Trophoblast cell (in vitro differentiated cells and primary cell): Measurements from ENCODE around the gene TRIM9.

ENCODE experiments used
- DNase-seq, 2 donors: peaks; one replicate each; pipeline ENCODE4 v3.0.0-alpha.2; 2016
- H2AFZ ChIP-seq: 2 replicates; pipeline ENCODE4 v1.6.1; 2013; ENCODE audit warnings: low read length, moderate library complexity, mild to moderate bottlenecking; ENCODE audit not compliant: insufficient read depth, poor library complexity
- H2AK5ac ChIP-seq: 2 replicates; pipeline ENCODE4 v1.6.1; 2013; ENCODE audit warnings: mild to moderate bottlenecking, low read length
- H2BK120ac ChIP-seq: 2 replicates; pipeline ENCODE4 v1.6.1; 2013; ENCODE audit warnings: low read length, mild to moderate bottlenecking, moderate library complexity; ENCODE audit not compliant: insufficient read depth, poor library complexity
- H2BK12ac ChIP-seq: 2 replicates; pipeline ENCODE4 v1.6.1; 2013; ENCODE audit warnings: mild to moderate bottlenecking, low read length, moderate library complexity
- H2BK5ac ChIP-seq: 2 replicates; pipeline ENCODE4 v1.6.1; 2013; ENCODE audit warnings: low read length, low read depth, moderate library complexity, mild to moderate bottlenecking; ENCODE audit not compliant: poor library complexity
- H3K14ac ChIP-seq: 2 replicates; pipeline ENCODE4 v1.6.1; 2013; ENCODE audit warnings: mild to moderate bottlenecking, low read length
- H3K18ac ChIP-seq: 2 replicates; pipeline ENCODE4 v1.6.1; 2013; ENCODE audit warnings: mild to moderate bottlenecking, low read length
- H3K23ac ChIP-seq: 2 replicates; pipeline ENCODE4 v1.6.1; 2013; ENCODE audit warnings: low read length
- H3K27ac ChIP-seq: 2 replicates; pipeline ENCODE4 v1.5.1; 2013; ENCODE audit warnings: low read depth, mild to moderate bottlenecking, inconsistent platforms, low read length, moderate library complexity
- H3K27me3 ChIP-seq: 2 replicates; pipeline ENCODE4 v1.6.1; 2013; ENCODE audit warnings: inconsistent platforms, mild to moderate bottlenecking, low read length, moderate library complexity; ENCODE audit not compliant: insufficient read depth
- H3K36me3 ChIP-seq, 2 experiments: 1 replicate in 1 of 2; 2 replicates in 1 of 2; pipeline ENCODE4 v1.6.1; 2013; ENCODE audit warnings: low read length in 2 of 2, mild to moderate bottlenecking in 2 of 2, moderate library complexity in 1 of 2; ENCODE audit not compliant: insufficient read depth in 2 of 2, control insufficient read depth in 1 of 2
- H3K4ac ChIP-seq: 2 replicates; pipeline ENCODE4 v1.6.1; 2013; ENCODE audit warnings: low read depth, mild to moderate bottlenecking, low read length, moderate library complexity
- H3K4me1 ChIP-seq, 2 experiments: 1 replicate in 1 of 2; 2 replicates in 1 of 2; pipeline ENCODE4 v1.6.1; 2013; ENCODE audit warnings: low read length in 2 of 2, mild to moderate bottlenecking in 2 of 2, moderate library complexity in 1 of 2; ENCODE audit not compliant: insufficient read depth in 2 of 2, control insufficient read depth in 1 of 2
- H3K4me2 ChIP-seq: 2 replicates; pipeline ENCODE4 v1.6.1; 2013; ENCODE audit warnings: inconsistent platforms, mild to moderate bottlenecking, low read length, moderate library complexity
- H3K4me3 ChIP-seq: 2 replicates; pipeline ENCODE4 v1.5.1; 2013; ENCODE audit warnings: mild to moderate bottlenecking, low read depth, low read length, inconsistent platforms
- H3K79me1 ChIP-seq: one replicate; pipeline ENCODE4 v1.6.1; 2013; ENCODE audit warnings: low read length
- H3K79me2 ChIP-seq: 2 replicates; pipeline ENCODE4 v1.6.1; 2013; ENCODE audit warnings: low read length, mild to moderate bottlenecking; ENCODE audit not compliant: control insufficient read depth, insufficient read depth, poor library complexity
- H3K9ac ChIP-seq: 2 replicates; pipeline ENCODE4 v1.6.1; 2013; ENCODE audit warnings: mild to moderate bottlenecking, low read length
- H3K9me3 ChIP-seq: 2 replicates; pipeline ENCODE4 v1.6.1; 2013; ENCODE audit warnings: low read depth, mild to moderate bottlenecking, control low read depth, inconsistent platforms, low read length; ENCODE audit not compliant: insufficient read depth
- H4K12ac ChIP-seq: 2 replicates; pipeline ENCODE4 v1.6.1; 2013; ENCODE audit warnings: low read depth, mild to moderate bottlenecking, low read length, moderate library complexity
- H4K8ac ChIP-seq: 2 replicates; pipeline ENCODE4 v1.6.1; 2013; ENCODE audit warnings: low read depth, mild to moderate bottlenecking, low read length, moderate library complexity
- H4K91ac ChIP-seq: one replicate; pipeline ENCODE4 v1.6.1; 2013; ENCODE audit warnings: low read depth, mild to moderate bottlenecking, low read length, moderate library complexity
- WGBS: extraction: QIAGEN DNeasy Blood & Tissue Kit; methylation state at CpG from one replicate; pipeline ENCODE4 v1.1.7; 2013; ENCODE audit warnings: missing lambda C conversion rate; ENCODE audit not compliant: insufficient read length, insufficient coverage; ENCODE audit errors: extremely low coverage; 5-methylcytosine and 5-hydroxymethylcytosine counted together

The TRIM9 gene

GRCh38 chr14:51071857-51072256 is 23.0 kb downstream of the TRIM9 start:
- H3K9ac ChIP-seq = no peak overlapping the region
- no peaks in the 10 kb centered on the region for H3K79me1 ChIP-seq
- no peak overlapping the region for H2AFZ ChIP-seq
- no peak overlapping the region for H3K27ac ChIP-seq
- no peak overlapping the region for H3K23ac ChIP-seq
- no peak overlapping the region for H2BK120ac ChIP-seq
- no peak overlapping the region for H2AK5ac ChIP-seq
- H3K14ac ChIP-seq = no peak overlapping the region
- peak overlapping the region; percentile 44 for H4K12ac ChIP-seq
- H3K4me1 ChIP-seq = no peaks in the 10 kb centered on the region
- no CpG with 5 or more reads among the region's 5 CpGs for WGBS
- no peak overlapping the region for H4K8ac ChIP-seq
- no peaks in the 10 kb centered on the region for H3K27me3 ChIP-seq
- no peaks in the 10 kb centered on the region for H3K9me3 ChIP-seq
- no peak overlapping the region for H3K4ac ChIP-seq
- H3K18ac ChIP-seq = no peak overlapping the region
- H3K79me2 ChIP-seq = no peaks in the 10 kb centered on the region
- peak overlapping the region; percentile 9 for H2BK12ac ChIP-seq
- H3K4me2 ChIP-seq = no peak overlapping the region
- H2BK5ac ChIP-seq = no peak overlapping the region
- H4K91ac ChIP-seq = no peak overlapping the region
- DNase-seq = no peak
- H3K36me3 ChIP-seq = no peaks in the 10 kb centered on the region
- H3K4me3 ChIP-seq = no peak overlapping the region

GRCh38 chr14:51070726-51071125 is 24.2 kb downstream of the TRIM9 start:
- no peaks in the 10 kb centered on the region for H3K36me3 ChIP-seq
- H3K79me2 ChIP-seq = no peaks in the 10 kb centered on the region
- H2BK120ac ChIP-seq = no peak overlapping the region
- no peak overlapping the region for H4K91ac ChIP-seq
- H3K23ac ChIP-seq = no peak overlapping the region
- H2AK5ac ChIP-seq = no peak overlapping the region
- no peak overlapping the region for H2BK12ac ChIP-seq
- no peak overlapping the region for H3K4ac ChIP-seq
- H3K14ac ChIP-seq = no peak overlapping the region
- no peak overlapping the region for H3K18ac ChIP-seq
- H4K12ac ChIP-seq = no peak overlapping the region
- WGBS = no CpG with 5 or more reads among the region's 4 CpGs
- peak in 1 of 2 donors; percentile 41 for DNase-seq
- H3K9ac ChIP-seq = no peak overlapping the region
- no peak overlapping the region for H4K8ac ChIP-seq
- H2AFZ ChIP-seq = no peak overlapping the region
- H3K9me3 ChIP-seq = no peaks in the 10 kb centered on the region
- no peak overlapping the region for H3K4me3 ChIP-seq
- no peak overlapping the region for H3K27ac ChIP-seq
- no peaks in the 10 kb centered on the region for H3K79me1 ChIP-seq
- H2BK5ac ChIP-seq = no peak overlapping the region
- no peak overlapping the region for H3K4me2 ChIP-seq
- no peaks in the 10 kb centered on the region for H3K27me3 ChIP-seq
- no peaks in the 10 kb centered on the region for H3K4me1 ChIP-seq

GRCh38 chr14:51069055-51069454 is 25.9 kb downstream of the TRIM9 start:
- Histone ChIP-seq H2BK12ac (no peak overlapping the region), H3K27me3 (no peaks in the 10 kb centered on the region), H3K4ac (no peak overlapping the region), H2AFZ (no peak overlapping the region), H4K8ac (no peak overlapping the region), H3K36me3 (no peaks in the 10 kb centered on the region), H3K23ac (no peak overlapping the region), H2BK5ac (no peak overlapping the region), H2BK120ac (no peak overlapping the region), H3K14ac (no peak overlapping the region), H3K79me2 (no peaks in the 10 kb centered on the region), H3K27ac (no peak overlapping the region), H3K4me3 (no peak overlapping the region), H3K9me3 (no peaks in the 10 kb centered on the region), H3K79me1 (no peaks in the 10 kb centered on the region), H3K18ac (no peak overlapping the region), H3K4me1 (no peaks in the 10 kb centered on the region), H2AK5ac (no peak overlapping the region), H3K9ac (no peak overlapping the region), H3K4me2 (no peak overlapping the region), H4K91ac (no peak overlapping the region), H4K12ac (no peak overlapping the region)
- no peak for DNase-seq

GRCh38 chr14:51068268-51068667 is 26.6 kb downstream of the TRIM9 start:
- no peak overlapping the region for H2AK5ac ChIP-seq
- no peak for DNase-seq
- no CpG with 5 or more reads among the region's 2 CpGs for WGBS
- no peaks in the 10 kb centered on the region for H3K27me3 ChIP-seq
- no peak overlapping the region for H2BK12ac ChIP-seq
- H2AFZ ChIP-seq = no peak overlapping the region
- no peak overlapping the region for H3K9ac ChIP-seq
- H3K79me1 ChIP-seq = no peaks in the 10 kb centered on the region
- H3K4ac ChIP-seq = no peak overlapping the region
- no peak overlapping the region for H3K18ac ChIP-seq
- H3K23ac ChIP-seq = no peak overlapping the region
- H3K27ac ChIP-seq = no peak overlapping the region
- H3K4me2 ChIP-seq = no peak overlapping the region
- H3K4me3 ChIP-seq = no peak overlapping the region
- H3K9me3 ChIP-seq = no peaks in the 10 kb centered on the region
- no peak overlapping the region for H4K91ac ChIP-seq
- no peaks in the 10 kb centered on the region for H3K4me1 ChIP-seq
- no peak overlapping the region for H4K12ac ChIP-seq
- no peak overlapping the region for H4K8ac ChIP-seq
- no peak overlapping the region for H2BK120ac ChIP-seq
- H3K14ac ChIP-seq = no peak overlapping the region
- no peaks in the 10 kb centered on the region for H3K36me3 ChIP-seq
- no peak overlapping the region for H2BK5ac ChIP-seq
- H3K79me2 ChIP-seq = no peaks in the 10 kb centered on the region
